ENCODE results near the gene NCF4. TPM values are rescaled to one million over a fixed set of nuclear protein-coding genes. Genes with fewer than 3 reads are reported as not detected.

The NCF4 gene
- total RNA-seq, 1 donor from 2014 or later: 13.7 TPM

DNA sequence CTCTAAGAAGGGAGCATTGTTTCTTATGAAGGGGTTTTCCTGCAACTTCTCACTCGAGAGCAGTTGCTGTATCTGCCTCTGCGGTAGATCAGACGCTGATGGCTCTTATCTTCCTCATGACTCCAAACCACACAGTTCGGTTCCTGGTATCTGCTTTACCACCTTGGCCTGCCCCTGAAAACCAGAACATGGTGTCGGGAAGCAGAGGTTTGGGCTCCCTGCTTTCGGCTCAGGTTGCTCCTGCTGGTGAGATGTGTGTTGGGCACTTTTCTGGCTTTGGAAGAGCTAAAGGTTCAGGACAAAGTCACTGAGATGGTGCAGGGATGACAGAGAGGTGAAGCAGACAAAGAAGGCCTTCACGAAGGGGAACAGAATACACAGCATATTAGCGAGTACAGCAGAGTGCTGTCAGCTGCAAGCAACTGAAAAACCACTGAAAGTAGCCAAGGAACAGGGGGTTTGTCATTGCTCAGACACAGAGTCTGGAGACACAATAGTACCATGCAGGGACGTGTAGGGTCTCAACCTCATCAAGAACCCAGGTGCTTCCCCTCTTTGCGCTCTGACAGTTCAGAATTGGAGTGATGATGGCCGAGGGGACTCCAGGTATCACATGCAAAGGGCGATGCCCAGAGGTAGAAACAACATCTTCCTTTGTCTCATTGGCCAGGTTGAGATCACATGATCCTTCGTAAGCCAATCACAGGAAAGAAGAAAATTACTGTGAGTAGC is 40.8 kb downstream of the NCF4 start:
- intact Hi-C loops (cut with DNase I): no loop called here
- H3K4me3 ChIP-seq: no peak overlapping the region
- no peaks in the 10 kb centered on the region for H3K27me3 ChIP-seq
- peaks cover 0 to 8% of the 10 kb centered on the region in 2 donors for H3K9me3 ChIP-seq
- no peaks in the 10 kb centered on the region for H3K36me3 ChIP-seq
- DNase-seq (ENCODE audit: low spot score in 2 of 2): no peak
- H3K27ac ChIP-seq: no peak overlapping the region
- no peaks in the 10 kb centered on the region for H3K4me1 ChIP-seq
- TF ChIP-seq, protein P1, sequence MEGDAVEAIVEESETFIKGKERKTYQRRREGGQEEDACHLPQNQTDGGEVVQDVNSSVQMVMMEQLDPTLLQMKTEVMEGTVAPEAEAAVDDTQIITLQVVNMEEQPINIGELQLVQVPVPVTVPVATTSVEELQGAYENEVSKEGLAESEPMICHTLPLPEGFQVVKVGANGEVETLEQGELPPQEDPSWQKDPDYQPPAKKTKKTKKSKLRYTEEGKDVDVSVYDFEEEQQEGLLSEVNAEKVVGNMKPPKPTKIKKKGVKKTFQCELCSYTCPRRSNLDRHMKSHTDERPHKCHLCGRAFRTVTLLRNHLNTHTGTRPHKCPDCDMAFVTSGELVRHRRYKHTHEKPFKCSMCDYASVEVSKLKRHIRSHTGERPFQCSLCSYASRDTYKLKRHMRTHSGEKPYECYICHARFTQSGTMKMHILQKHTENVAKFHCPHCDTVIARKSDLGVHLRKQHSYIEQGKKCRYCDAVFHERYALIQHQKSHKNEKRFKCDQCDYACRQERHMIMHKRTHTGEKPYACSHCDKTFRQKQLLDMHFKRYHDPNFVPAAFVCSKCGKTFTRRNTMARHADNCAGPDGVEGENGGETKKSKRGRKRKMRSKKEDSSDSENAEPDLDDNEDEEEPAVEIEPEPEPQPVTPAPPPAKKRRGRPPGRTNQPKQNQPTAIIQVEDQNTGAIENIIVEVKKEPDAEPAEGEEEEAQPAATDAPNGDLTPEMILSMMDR (IDR thresholded peaks at IDR 0.05): no peak

DNA sequence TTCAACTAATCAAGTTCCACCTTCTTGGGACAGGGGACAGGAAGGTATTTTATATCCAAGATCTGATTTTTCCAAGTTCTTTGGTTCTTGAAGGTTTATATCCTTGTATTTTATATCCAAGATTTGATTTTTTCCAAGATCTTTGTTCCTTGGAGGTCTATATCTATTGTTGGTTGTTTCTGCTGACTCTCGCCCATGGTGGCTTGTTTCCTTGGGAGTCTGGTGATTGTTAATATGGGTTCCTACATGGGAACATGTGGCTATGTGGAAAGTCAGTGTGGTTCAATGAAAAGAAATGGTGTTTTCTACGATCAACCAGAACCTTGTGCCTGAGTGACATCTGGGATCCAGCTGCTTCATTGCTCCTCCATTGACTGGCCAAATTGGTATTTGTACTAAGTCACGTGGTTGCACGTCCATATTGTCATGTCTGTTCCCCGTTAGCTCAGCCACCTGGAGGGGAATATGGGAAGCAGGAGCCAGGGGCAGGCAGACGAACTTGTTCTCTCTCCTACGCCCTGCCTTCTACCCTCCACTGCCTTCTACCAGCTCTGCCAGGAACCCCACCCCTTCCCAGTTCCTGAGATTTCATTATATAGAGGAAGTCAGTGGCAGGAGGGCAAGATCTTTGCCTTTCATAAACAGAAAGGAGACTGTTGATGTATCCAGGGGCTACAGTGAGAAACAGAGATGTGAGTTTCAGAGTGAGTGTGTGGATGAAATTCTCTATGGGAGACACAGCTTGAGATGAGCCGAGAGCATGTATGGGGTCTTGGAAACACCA is 41.5 kb downstream of the NCF4 start:
- Histone ChIP-seq H3K27ac (no peak overlapping the region), H3K36me3 (no peaks in the 10 kb centered on the region), H3K9me3 (peaks cover 0 to 8% of the 10 kb centered on the region in 2 donors), H3K27me3 (no peaks in the 10 kb centered on the region), H3K4me1 (no peaks in the 10 kb centered on the region), H3K4me3 (no peak overlapping the region)
- TF ChIP-seq, protein P1 (IDR thresholded peaks at IDR 0.05): no peak
- intact Hi-C loops (cut with DNase I): no loop called here
- no peak for DNase-seq (ENCODE audit: low spot score in 2 of 2)

DNA sequence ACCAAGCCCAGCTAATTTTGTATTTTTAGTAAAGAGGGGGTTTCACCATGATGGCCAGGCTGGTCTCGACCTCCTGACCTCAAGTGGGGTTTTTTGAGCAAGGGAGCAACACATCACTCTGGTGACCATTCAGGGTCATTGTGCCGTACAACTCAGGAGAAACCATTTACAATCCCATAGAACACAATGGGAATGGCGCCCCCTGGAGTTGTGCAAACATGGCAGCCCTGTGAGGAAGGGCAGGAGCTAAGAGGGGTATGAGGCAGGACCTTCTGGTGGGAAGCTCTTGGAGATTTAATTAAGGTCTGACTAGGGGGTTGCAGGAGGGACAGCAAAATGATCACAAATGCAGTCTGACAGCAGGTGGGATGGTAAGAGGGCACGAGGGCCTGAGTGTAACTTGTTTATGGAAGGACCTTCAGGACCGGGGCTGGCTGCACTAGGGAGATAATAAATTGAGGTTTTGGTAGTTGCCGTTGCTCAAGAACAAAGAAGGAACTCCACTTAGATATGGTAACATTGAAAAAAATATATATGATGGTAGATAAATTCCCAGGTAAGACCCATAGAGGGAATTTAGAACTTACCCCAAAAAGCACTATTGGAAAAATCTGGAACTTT is 43.6 kb downstream of the NCF4 start:
- Histone ChIP-seq H3K9me3 (peaks cover 0 to 4% of the 10 kb centered on the region in 2 donors), H3K27me3 (no peaks in the 10 kb centered on the region), H3K4me1 (no peaks in the 10 kb centered on the region), H3K27ac (no peak overlapping the region), H3K4me3 (no peak overlapping the region), H3K36me3 (no peaks in the 10 kb centered on the region)
- intact Hi-C loops (cut with DNase I): no loop called here
- TF ChIP-seq, protein P1 (IDR thresholded peaks at IDR 0.05): no peak
- no peak for DNase-seq (ENCODE audit: low spot score in 2 of 2)

DNA sequence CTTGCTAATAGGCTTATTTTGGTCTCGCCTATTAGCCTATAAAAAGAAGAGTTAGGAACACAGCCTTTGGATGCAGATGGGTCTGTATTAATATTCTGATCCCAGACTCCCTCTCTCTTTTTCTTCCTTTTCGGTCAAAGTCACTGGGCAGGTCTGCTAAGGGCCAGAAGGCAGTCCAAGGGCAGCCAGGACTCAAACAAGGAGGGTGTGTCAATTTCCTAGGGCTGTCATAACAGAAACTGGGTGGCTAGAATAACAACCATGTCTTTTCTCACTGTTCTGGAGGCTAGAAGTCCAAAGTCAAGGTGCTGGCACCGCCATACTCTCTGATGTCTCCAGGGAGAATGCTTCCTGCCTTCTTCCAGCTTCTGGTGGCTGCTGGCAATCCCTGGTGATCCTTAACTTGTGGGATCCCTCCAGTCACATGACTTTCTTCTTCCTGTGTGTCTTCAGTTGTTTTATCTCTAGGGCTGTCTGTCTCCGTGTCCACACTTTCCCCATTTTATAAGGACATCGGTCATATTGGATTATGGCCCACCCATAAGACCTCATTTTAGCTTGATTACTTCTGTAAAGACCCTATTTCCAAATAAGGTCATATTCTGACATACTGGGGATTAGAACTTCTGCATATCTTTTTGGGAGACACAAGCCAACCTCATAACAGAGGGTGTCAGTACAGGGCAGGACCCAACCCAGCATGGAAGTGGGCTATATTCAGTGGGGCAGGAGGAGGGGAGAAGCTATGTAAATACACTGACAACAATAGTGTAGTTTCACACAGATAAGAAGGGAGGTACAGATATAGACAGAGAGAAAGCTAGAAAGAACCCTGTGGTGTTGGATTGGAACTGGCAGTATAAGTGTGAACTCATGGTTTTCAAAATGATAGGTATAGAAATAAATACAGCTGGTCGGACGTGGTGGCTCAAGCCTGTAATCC is 46.7 kb downstream of the NCF4 start:
- no peak for DNase-seq (ENCODE audit: low spot score in 2 of 2)
- no peaks in the 10 kb centered on the region for H3K9me3 ChIP-seq
- intact Hi-C loops (cut with DNase I): no loop called here
- H3K4me1 ChIP-seq: no peaks in the 10 kb centered on the region
- no peaks in the 10 kb centered on the region for H3K27me3 ChIP-seq
- H3K27ac ChIP-seq: no peak overlapping the region
- no peaks in the 10 kb centered on the region for H3K36me3 ChIP-seq
- H3K4me3 ChIP-seq: no peak overlapping the region
- TF ChIP-seq, protein P1 (IDR thresholded peaks at IDR 0.05): no peak

DNA sequence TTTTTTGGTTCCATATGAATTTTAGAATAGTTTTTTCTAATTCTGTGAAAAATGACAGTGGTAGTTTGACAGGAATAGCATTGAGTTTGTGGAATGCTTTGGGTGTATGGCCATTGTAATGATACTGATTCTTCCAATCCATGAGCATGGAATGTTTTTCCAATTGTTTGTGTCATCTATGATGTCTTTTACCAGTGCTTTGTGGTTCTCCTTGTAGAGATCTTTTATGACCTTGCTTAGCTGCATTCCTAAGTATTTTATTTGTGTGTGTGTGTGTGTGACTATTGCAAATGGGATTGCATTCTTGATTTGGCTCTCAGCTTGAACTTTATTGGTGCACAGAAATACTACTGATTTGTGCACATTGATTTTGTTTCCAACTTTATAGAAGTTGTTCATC is 49.7 kb downstream of the NCF4 start:
- intact Hi-C loops (cut with DNase I): no loop called here
- TF ChIP-seq, protein P1 (IDR thresholded peaks at IDR 0.05): no peak

More for the DNA sequence above, 49.7 kb downstream of the NCF4 start:
- Histone ChIP-seq H3K27ac (no peak overlapping the region), H3K9me3 (no peaks in the 10 kb centered on the region), H3K4me1 (no peaks in the 10 kb centered on the region), H3K27me3 (no peaks in the 10 kb centered on the region), H3K4me3 (no peak overlapping the region), H3K36me3 (no peaks in the 10 kb centered on the region)
- no peak for DNase-seq (ENCODE audit: low spot score in 2 of 2)

Data from ascending aorta (tissue), 2 donors.